Breast epithelium (tissue), 4 donors: ENCODE results near the gene YWHAG. TPM values are rescaled to one million over a fixed set of nuclear protein-coding genes. Genes with fewer than 3 reads are reported as not detected.

Source experiments
- DNase-seq, 2 donors: peaks; one replicate each; pipeline ENCODE4 v3.0.0-alpha.2; 2019; ENCODE audit warnings: low spot score in 2 of 2
- H3K27ac ChIP-seq, 2 donors: fragments of 200-600 bp; sonication (generic) in 1 of 2; one replicate each; pipeline ENCODE4 v1.5.1; 2016 to 2019; ENCODE audit warnings: mild to moderate bottlenecking in 1 of 2
- H3K27me3 ChIP-seq, 2 donors: fragments of 200-600 bp; sonication (generic) in 1 of 2; one replicate each; pipeline versions ENCODE4 v1.5.1 to v1.6.0; 2017 to 2019; ENCODE audit warnings: control low read depth in 1 of 2, mild to moderate bottlenecking in 1 of 2
- H3K36me3 ChIP-seq: fragments of 200-600 bp; one replicate; pipeline ENCODE4 v1.5.1; 2019
- H3K4me1 ChIP-seq, 2 donors: fragments of 200-600 bp; sonication (generic); one replicate each; pipeline ENCODE4 v1.5.1; 2016 to 2019; ENCODE audit warnings: control low read depth in 1 of 2
- H3K4me3 ChIP-seq, 3 donors: fragments of 200-600 bp; sonication (generic); 1 replicate in 2 of 3; 2 replicates in 1 of 3; pipeline ENCODE4 v1.5.1; 2016 to 2019; ENCODE audit warnings: mild to moderate bottlenecking in 3 of 3, moderate library complexity in 2 of 3
- H3K9me3 ChIP-seq, 2 donors: fragments of 200-600 bp; sonication (generic) in 1 of 2; one replicate each; pipeline ENCODE4 v1.5.1; 2016 to 2019; ENCODE audit warnings: control low read depth in 1 of 2
- POLR2A ChIP-seq: fragments of 450-650 bp; IDR thresholded peaks from one replicate; pipeline ENCODE4 v1.6.1; 2016; ENCODE audit warnings: antibody characterized with exemption, mild to moderate bottlenecking, moderate library complexity
- POLR2AphosphoS5 ChIP-seq, 3 donors: sonication (generic); formaldehyde crosslinking; IDR thresholded peaks; one replicate each; pipeline ENCODE4 v1.6.1; 2017; ENCODE audit warnings: antibody characterized with exemption in 3 of 3
- intact Hi-C: fragments of 100-400 bp; cut with DNase I; formaldehyde crosslinking; loops from one replicate; pipeline ENCODE4 v1.15.1; 2023; ENCODE audit warnings: low total_unique reads
- total RNA-seq, 3 donors: library from RNA; depleted of rRNA; stranded (reverse); fragments of >200 nt; gene quantifications; one replicate each; pipeline ENCODE4 v1.1.0, GENCODE V29; 2016
- TF ChIP-seq, protein P1 (sequence below), 3 donors: fragments of 450-650 bp; IDR thresholded peaks; one replicate each; pipeline ENCODE4 v1.5.1; 2016 to 2017; ENCODE audit warnings: antibody characterized with exemption in 3 of 3, mild to moderate bottlenecking in 3 of 3, moderate library complexity in 3 of 3

The YWHAG gene
- total RNA-seq, 3 donors from 2014 or later, result 58.7 to 128 (median 63.7) TPM

DNA sequence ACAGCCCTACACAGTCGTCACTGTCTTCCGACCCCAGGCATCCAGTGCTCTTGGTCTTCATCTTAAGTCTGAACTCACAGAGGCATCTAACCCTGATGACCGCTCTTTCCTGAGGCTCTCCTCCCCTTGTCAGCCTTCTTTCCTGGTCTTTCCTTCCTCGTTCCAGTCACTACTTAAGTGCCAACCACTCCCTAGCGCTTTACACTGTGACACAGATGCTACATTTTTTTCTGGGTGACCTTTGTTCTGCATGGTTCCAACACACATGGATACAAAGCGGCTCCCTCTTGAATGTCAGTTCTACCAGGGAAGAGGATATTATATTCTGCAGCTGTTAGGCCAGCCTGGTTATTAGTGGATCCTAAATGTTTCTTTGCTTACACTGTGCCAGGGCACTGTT is 12.7 kb downstream of the YWHAG start:
- no peaks in the 10 kb centered on the region for H3K4me1 ChIP-seq
- no peak for TF ChIP-seq POLR2A
- H3K27ac ChIP-seq, result peak overlapping the region in 1 of 2 donors; percentile 36
- intact Hi-C loops, result no loop called here
- peaks cover 5% of the 10 kb centered on the region for H3K36me3 ChIP-seq
- DNase-seq, result no peak
- H3K9me3 ChIP-seq, result no peaks in the 10 kb centered on the region
- no peaks in the 10 kb centered on the region for H3K27me3 ChIP-seq
- no peak overlapping the region for H3K4me3 ChIP-seq

DNA sequence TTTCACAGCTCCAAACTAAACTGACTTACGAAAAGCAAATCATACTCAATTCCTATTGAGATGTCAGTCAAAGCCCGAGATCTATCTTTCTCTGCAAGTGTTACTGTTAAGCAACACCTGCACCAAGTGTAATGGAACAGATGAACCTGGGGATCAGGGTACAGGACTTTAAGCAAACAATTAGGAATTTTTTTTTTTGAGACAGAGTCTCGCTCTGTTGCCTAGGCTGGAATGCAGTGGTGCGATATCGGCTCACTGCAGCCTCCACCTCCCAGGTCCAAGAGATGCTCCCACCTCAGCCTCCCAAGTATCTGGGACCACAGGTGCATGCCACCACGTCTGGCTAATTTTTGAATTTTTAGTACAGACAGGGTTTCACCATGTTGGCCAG is 14.9 kb downstream of the YWHAG start:
- H3K36me3 ChIP-seq, result peaks cover 5% of the 10 kb centered on the region
- H3K27me3 ChIP-seq, result no peaks in the 10 kb centered on the region
- H3K27ac ChIP-seq, result no peak overlapping the region
- no peak for DNase-seq
- no peak overlapping the region for H3K4me3 ChIP-seq
- no peaks in the 10 kb centered on the region for H3K9me3 ChIP-seq
- intact Hi-C loops, result no loop called here
- TF ChIP-seq, protein P1, sequence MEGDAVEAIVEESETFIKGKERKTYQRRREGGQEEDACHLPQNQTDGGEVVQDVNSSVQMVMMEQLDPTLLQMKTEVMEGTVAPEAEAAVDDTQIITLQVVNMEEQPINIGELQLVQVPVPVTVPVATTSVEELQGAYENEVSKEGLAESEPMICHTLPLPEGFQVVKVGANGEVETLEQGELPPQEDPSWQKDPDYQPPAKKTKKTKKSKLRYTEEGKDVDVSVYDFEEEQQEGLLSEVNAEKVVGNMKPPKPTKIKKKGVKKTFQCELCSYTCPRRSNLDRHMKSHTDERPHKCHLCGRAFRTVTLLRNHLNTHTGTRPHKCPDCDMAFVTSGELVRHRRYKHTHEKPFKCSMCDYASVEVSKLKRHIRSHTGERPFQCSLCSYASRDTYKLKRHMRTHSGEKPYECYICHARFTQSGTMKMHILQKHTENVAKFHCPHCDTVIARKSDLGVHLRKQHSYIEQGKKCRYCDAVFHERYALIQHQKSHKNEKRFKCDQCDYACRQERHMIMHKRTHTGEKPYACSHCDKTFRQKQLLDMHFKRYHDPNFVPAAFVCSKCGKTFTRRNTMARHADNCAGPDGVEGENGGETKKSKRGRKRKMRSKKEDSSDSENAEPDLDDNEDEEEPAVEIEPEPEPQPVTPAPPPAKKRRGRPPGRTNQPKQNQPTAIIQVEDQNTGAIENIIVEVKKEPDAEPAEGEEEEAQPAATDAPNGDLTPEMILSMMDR (IDR thresholded peaks at IDR 0.05), result no peak
- no peak for TF ChIP-seq POLR2AphosphoS5 (IDR thresholded peaks at IDR 0.05)
- H3K4me1 ChIP-seq, result no peaks in the 10 kb centered on the region

- H3K4me1 ChIP-seq, result no peaks in the 10 kb centered on the region
- H3K27ac ChIP-seq, result no peak overlapping the region
- TF ChIP-seq POLR2A, result no peak
- TF ChIP-seq, protein P1 (IDR thresholded peaks at IDR 0.05), result no peak
- TF ChIP-seq POLR2AphosphoS5 (IDR thresholded peaks at IDR 0.05), result no peak
- H3K36me3 ChIP-seq, result peaks cover 5% of the 10 kb centered on the region
- H3K9me3 ChIP-seq, result no peaks in the 10 kb centered on the region
- H3K4me3 ChIP-seq, result no peak overlapping the region
- DNase-seq, result no peak
- H3K27me3 ChIP-seq, result no peaks in the 10 kb centered on the region
- intact Hi-C loops, result no loop called here
Observed at GRCh38 chr7:76343294-76343930, 15.4 kb downstream of the YWHAG start.

- no peak for DNase-seq
- intact Hi-C loops, result loop anchor here (1.0 kb wide), 1 partner anchor 19 kb away; no protein-coding TSS in a partner anchor
- no peak overlapping the region for H3K4me3 ChIP-seq
- TF ChIP-seq, protein P1 (IDR thresholded peaks at IDR 0.05), result no peak
- TF ChIP-seq POLR2AphosphoS5 (IDR thresholded peaks at IDR 0.05), result no peak
- no peak for TF ChIP-seq POLR2A
- peaks cover 5% of the 10 kb centered on the region for H3K36me3 ChIP-seq
- H3K27me3 ChIP-seq, result no peaks in the 10 kb centered on the region
- H3K4me1 ChIP-seq, result no peaks in the 10 kb centered on the region
- H3K9me3 ChIP-seq, result no peaks in the 10 kb centered on the region
- no peak overlapping the region for H3K27ac ChIP-seq
Observed at GRCh38 chr7:76342222-76342621, 16.6 kb downstream of the YWHAG start.

GRCh38 chr7:76340617-76341131 is 18.1 kb downstream of the YWHAG start:
- no peak overlapping the region for H3K27ac ChIP-seq
- H3K4me3 ChIP-seq, result no peak overlapping the region
- intact Hi-C loops, result no loop called here
- no peaks in the 10 kb centered on the region for H3K9me3 ChIP-seq
- H3K4me1 ChIP-seq, result no peaks in the 10 kb centered on the region
- TF ChIP-seq POLR2A, result no peak
- TF ChIP-seq, protein P1 (IDR thresholded peaks at IDR 0.05), result no peak
- TF ChIP-seq POLR2AphosphoS5 (IDR thresholded peaks at IDR 0.05), result no peak
- H3K27me3 ChIP-seq, result no peaks in the 10 kb centered on the region
- DNase-seq, result no peak
- H3K36me3 ChIP-seq, result no peaks in the 10 kb centered on the region
